ENCODE results near the gene SSC4D.

- TF ChIP-seq CTCF (IDR thresholded peaks at IDR 0.05) = no peak
- TF ChIP-seq POLR2A (IDR thresholded peaks at IDR 0.05) = no peak
Measured at GRCh38 chr7:76425156-76425555, 15.7 kb upstream of the SSC4D start.

All from transverse colon (tissue), 3 donors.